Measurements from ENCODE around the gene ZNF280D.

- TF ChIP-seq CTCF (IDR thresholded peaks at IDR 0.05): no peak
- no peak for TF ChIP-seq POLR2A (IDR thresholded peaks at IDR 0.05)
Measured at GRCh38 chr15:56699743-56700142, 33.6 kb downstream of the ZNF280D start.

Data from adrenal gland (tissue), 5 donors.